Kidney (tissue), 14 donors: ENCODE measurements around the gene LMCD1. TPM values are rescaled to one million over a fixed set of nuclear protein-coding genes. Genes with fewer than 3 reads are reported as not detected.
A peak's percentile ranks its signal among the peaks of the same experiment; 100 is the strongest.

ENCODE experiments used
- DNase-seq, 5 donors: peaks; one replicate each; pipeline ENCODE4 v3.0.0-alpha.2; 2013 to 2020
- FAIRE-seq: peaks from 2 replicates; lab custom pipeline; 2012; peaks lifted over from hg19 to GRCh38; lab: Jason Lieb, UNC
- H3K27ac ChIP-seq, 2 donors: one replicate each; pipeline ENCODE4 v1.7.0; 2013; ENCODE audit warnings: low read depth in 2 of 2, low read length in 2 of 2, inconsistent platforms in 1 of 2
- H3K27me3 ChIP-seq: one replicate; pipeline ENCODE4 v1.7.1; 2013; ENCODE audit warnings: low read length, inconsistent platforms; ENCODE audit not compliant: control insufficient read depth, insufficient read depth
- H3K36me3 ChIP-seq, 3 donors: one replicate each; pipeline versions ENCODE4 v1.7.0 to v1.7.1; 2013; ENCODE audit warnings: low read length in 3 of 3, control low read depth in 1 of 3, inconsistent platforms in 1 of 3; ENCODE audit not compliant: insufficient read depth in 3 of 3, control insufficient read depth in 2 of 3
- H3K4me1 ChIP-seq, 3 donors: one replicate each; pipeline versions ENCODE4 v1.7.0 to v1.7.1; 2013; ENCODE audit warnings: low read length in 3 of 3, inconsistent platforms in 1 of 3, low read depth in 1 of 3; ENCODE audit not compliant: control insufficient read depth in 2 of 3, insufficient read depth in 2 of 3
- H3K4me3 ChIP-seq, 3 donors: one replicate each; pipeline versions ENCODE4 v1.7.0 to v1.8.1; 2013; ENCODE audit warnings: low read length in 3 of 3, control low read depth in 1 of 3, inconsistent platforms in 1 of 3
- H3K9ac ChIP-seq, 3 donors: one replicate each; pipeline versions ENCODE4 v1.7.0 to v1.7.1; 2013; ENCODE audit warnings: low read length in 3 of 3, control low read depth in 1 of 3, inconsistent platforms in 1 of 3
- H3K9me3 ChIP-seq, 3 donors: one replicate each; pipeline versions ENCODE4 v1.7.0 to v1.7.1; 2013; ENCODE audit warnings: low read length in 3 of 3, control low read depth in 1 of 3, inconsistent platforms in 1 of 3; ENCODE audit not compliant: control insufficient read depth in 2 of 3, insufficient read depth in 1 of 3
- intact Hi-C: fragments of 100-400 bp; cut with DNase I; formaldehyde crosslinking; loops from one replicate; pipeline ENCODE4 v1.11.1; 2022
- polyA plus RNA-seq: library from polyadenylated mRNA; stranded (reverse); fragments of 350-450 nt; fragmentation: Illumina TruSeq; extraction: RNeasy Lipid Tissue Mini Kit (QIAGEN cat#74804); gene quantifications from one replicate; pipeline ENCODE4 v1.2.3, GENCODE V29; 2014; ENCODE audit warnings: low read depth, low replicate concordance; ENCODE audit not compliant: insufficient read depth
- total RNA-seq: library from RNA; stranded (reverse); fragmentation: NEBNext Ultra II Directional; extraction: Animal tissue kit (Norgen Biotek cat#: 25700); gene quantifications from one replicate; pipeline ENCODE4 v1.2.1, GENCODE V29; 2021
- TF ChIP-seq, protein P1 (sequence below): IDR thresholded peaks from 3 replicates; pipeline ENCODE4 v1.5.1; 2012; ENCODE audit warnings: mild to moderate bottlenecking, moderate library complexity, borderline replicate concordance; ENCODE audit not compliant: insufficient read depth; ENCODE audit errors: extremely low read depth
- donor health status: control.
- donor health status: control.
- donor health status: control.
- donor health status: control.
- donor health status: control.
- donor health status: DM: yes; HTN: yes; CAD: no.
- donor health status: Normal renal cell carcinoma (clear cell type).

LMCD1 gene
- total and polyA plus RNA-seq, 2 donors from 2014 or later = 24.3 to 65.4 TPM

DNA sequence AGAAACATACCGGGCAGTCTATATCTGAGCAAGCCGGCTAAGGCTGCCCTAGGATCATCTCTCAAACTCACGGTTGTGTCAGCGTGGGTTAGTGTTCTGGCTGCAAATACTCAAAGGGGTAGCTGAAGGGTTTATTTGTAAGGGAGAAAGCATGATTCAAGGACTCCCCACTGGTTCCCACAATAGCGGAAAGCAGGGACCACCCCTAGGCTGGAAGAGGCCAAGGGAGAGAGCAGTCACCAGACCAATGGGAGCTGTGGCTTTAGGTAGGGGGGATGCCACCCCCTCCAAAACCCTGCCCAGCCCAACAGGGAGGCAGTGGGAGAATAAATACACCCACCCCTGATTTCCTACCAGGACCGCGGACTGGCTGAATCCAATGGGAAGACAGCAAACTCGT lies 7.3 kb upstream of the LMCD1 start:
- no peak overlapping the region for H3K4me3 ChIP-seq
- H3K27me3 ChIP-seq = no peaks in the 10 kb centered on the region
- DNase-seq = no peak
- TF ChIP-seq, protein P1, sequence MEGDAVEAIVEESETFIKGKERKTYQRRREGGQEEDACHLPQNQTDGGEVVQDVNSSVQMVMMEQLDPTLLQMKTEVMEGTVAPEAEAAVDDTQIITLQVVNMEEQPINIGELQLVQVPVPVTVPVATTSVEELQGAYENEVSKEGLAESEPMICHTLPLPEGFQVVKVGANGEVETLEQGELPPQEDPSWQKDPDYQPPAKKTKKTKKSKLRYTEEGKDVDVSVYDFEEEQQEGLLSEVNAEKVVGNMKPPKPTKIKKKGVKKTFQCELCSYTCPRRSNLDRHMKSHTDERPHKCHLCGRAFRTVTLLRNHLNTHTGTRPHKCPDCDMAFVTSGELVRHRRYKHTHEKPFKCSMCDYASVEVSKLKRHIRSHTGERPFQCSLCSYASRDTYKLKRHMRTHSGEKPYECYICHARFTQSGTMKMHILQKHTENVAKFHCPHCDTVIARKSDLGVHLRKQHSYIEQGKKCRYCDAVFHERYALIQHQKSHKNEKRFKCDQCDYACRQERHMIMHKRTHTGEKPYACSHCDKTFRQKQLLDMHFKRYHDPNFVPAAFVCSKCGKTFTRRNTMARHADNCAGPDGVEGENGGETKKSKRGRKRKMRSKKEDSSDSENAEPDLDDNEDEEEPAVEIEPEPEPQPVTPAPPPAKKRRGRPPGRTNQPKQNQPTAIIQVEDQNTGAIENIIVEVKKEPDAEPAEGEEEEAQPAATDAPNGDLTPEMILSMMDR = no peak
- H3K27ac ChIP-seq = no peak overlapping the region
- peaks cover 0 to 4% (median 2%) of the 10 kb centered on the region in 3 donors for H3K4me1 ChIP-seq
- H3K36me3 ChIP-seq = no peaks in the 10 kb centered on the region
- no peak overlapping the region for H3K9ac ChIP-seq
- intact Hi-C loops = no loop called here
- no peak for FAIRE-seq
- H3K9me3 ChIP-seq = no peaks in the 10 kb centered on the region

DNA sequence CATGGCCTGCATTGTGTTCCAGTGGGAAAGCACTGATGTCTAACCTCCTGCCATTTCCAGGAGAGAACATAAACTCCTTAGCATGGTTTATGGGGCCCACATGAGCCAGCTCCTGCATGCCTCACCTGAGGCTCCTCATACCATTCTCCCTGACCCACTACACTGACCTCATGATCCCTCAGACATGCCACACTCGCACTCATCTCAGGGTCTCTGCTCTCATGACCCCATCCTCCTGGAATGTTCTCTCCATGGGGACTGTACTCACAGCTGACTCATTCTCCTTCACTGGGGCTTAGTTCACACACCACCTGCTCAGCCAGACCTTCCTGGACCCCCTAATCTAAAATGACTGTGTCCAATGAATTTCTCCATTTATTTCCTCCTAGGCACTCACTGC lies 4.0 kb upstream of the LMCD1 start:
- Histone ChIP-seq H3K27ac (no peak overlapping the region), H3K9me3 (no peaks in the 10 kb centered on the region), H3K36me3 (no peaks in the 10 kb centered on the region), H3K9ac (no peak overlapping the region), H3K27me3 (no peaks in the 10 kb centered on the region), H3K4me1 (peaks cover 0 to 10% (median 3%) of the 10 kb centered on the region in 3 donors), H3K4me3 (no peak overlapping the region)
- TF ChIP-seq, protein P1 = no peak
- FAIRE-seq = no peak
- DNase-seq = no peak
- intact Hi-C loops = no loop called here

DNA sequence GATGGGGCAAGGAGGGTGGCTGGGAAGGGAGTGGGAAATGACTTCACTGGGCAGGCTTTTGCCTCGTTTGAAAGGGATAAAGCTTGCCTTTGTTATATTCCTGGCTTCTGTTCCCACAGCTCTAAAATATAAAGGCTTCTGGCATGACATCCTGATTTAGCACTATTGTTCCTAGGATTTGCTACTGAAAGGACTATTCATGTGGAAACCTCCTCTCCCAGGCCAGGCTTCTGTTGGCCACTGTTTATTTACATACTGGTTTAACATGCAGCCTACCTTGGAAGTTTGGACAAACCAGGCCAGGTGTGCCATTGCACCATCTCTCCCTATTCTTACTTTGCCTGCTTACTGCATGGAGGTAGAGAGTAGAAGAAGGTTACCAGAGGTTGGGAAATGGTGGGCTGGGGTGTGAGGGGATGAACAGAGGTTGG lies 2.4 kb upstream of the LMCD1 start:
- no peaks in the 10 kb centered on the region for H3K36me3 ChIP-seq
- H3K9ac ChIP-seq = no peak overlapping the region
- no peak overlapping the region for H3K4me3 ChIP-seq
- no peaks in the 10 kb centered on the region for H3K9me3 ChIP-seq
- TF ChIP-seq, protein P1 = no peak
- H3K27me3 ChIP-seq = no peaks in the 10 kb centered on the region
- peaks cover 0 to 26% (median 15%) of the 10 kb centered on the region in 3 donors for H3K4me1 ChIP-seq
- intact Hi-C loops = no loop called here
- no peak for FAIRE-seq
- no peak overlapping the region for H3K27ac ChIP-seq
- DNase-seq = peak in 2 of 5 donors; percentile 38 to 62
